IMR-90 (cell line): ENCODE results near the gene ACSL4. TPM values are rescaled to one million over a fixed set of nuclear protein-coding genes. Genes with fewer than 3 reads are reported as not detected.

ENCODE experiments used
- ATAC-seq: fragments of 200-7000 bp; cut with Tn5 transposase; 2 replicates; pipeline ENCODE4 v1.9.1; 2020; ENCODE audit warnings: low read depth, mild to moderate bottlenecking, moderate library complexity
- BruUV-seq: library from RNA; stranded (reverse); fragments of 400-500 nt; replicated peaks from 2 replicates; lab custom pipeline; 2021; lab: Mats Ljungman, UMichigan
- CTCF ChIA-PET: fragments of 300-600 bp; formaldehyde crosslinking; extraction: SDS; loops from one replicate; lab custom pipeline; 2021; ENCODE audit warnings: antibody characterized with exemption; lab: Yijun Ruan, JAX
- POLR2A ChIA-PET: fragments of 300-600 bp; sonication (Branson Sonifier 250); formaldehyde crosslinking; loops from one replicate; lab custom pipeline; 2022; ENCODE audit warnings: antibody characterized with exemption; ENCODE audit not compliant: unreplicated experiment; lab: Charles Lee
- DNase-seq: peaks from one replicate; pipeline ENCODE4 v3.0.0; 2013
- H2AFZ ChIP-seq: replicated peaks from 2 replicates; pipeline ENCODE3; 2013; ENCODE audit warnings: low read length, mild to moderate bottlenecking; ENCODE audit not compliant: poor library complexity
- H2AK5ac ChIP-seq: 2 replicates; pipeline ENCODE4 v1.6.1; 2013; ENCODE audit warnings: low read depth, low read length, inconsistent platforms
- H2AK9ac ChIP-seq: replicated peaks from 2 replicates; pipeline ENCODE3; 2013; ENCODE audit warnings: mild to moderate bottlenecking, low read depth, low read length, moderate library complexity; ENCODE audit not compliant: poor library complexity
- H2BK120ac ChIP-seq: 2 replicates; pipeline ENCODE4 v1.6.1; 2013; ENCODE audit warnings: low read depth, low read length, inconsistent platforms
- H2BK15ac ChIP-seq: 3 replicates; pipeline ENCODE4 v1.6.1; 2013; ENCODE audit warnings: low read depth, low read length, inconsistent platforms
- H2BK20ac ChIP-seq: 2 replicates; pipeline ENCODE4 v1.6.1; 2013; ENCODE audit warnings: low read depth, mild to moderate bottlenecking, inconsistent platforms, low read length, moderate library complexity
- H2BK5ac ChIP-seq: 2 replicates; pipeline ENCODE4 v1.6.1; 2013; ENCODE audit warnings: mild to moderate bottlenecking, low read depth, low read length, inconsistent platforms; ENCODE audit not compliant: poor library complexity, severe bottlenecking
- H3K14ac ChIP-seq: replicated peaks from 2 replicates; pipeline ENCODE4 v1.6.1; 2013; ENCODE audit warnings: low read depth, low read length, inconsistent platforms
- H3K18ac ChIP-seq: 2 replicates; pipeline ENCODE4 v1.6.1; 2013; ENCODE audit warnings: low read depth, low read length, control low read depth
- H3K23ac ChIP-seq: 2 replicates; pipeline ENCODE4 v1.6.1; 2013; ENCODE audit warnings: low read depth, low read length, inconsistent platforms
- H3K27ac ChIP-seq: 2 replicates; pipeline ENCODE4 v1.5.1; 2013; ENCODE audit warnings: mild to moderate bottlenecking, control low read depth, low read length; ENCODE audit not compliant: insufficient read depth
- H3K27me3 ChIP-seq: 2 replicates; pipeline ENCODE4 v1.6.1; 2013; ENCODE audit warnings: low read length; ENCODE audit not compliant: control insufficient read depth, insufficient read depth
- H3K36me3 ChIP-seq: 2 replicates; pipeline ENCODE4 v1.6.1; 2013; ENCODE audit warnings: low read length, mixed read lengths; ENCODE audit not compliant: control insufficient read depth, insufficient read depth
- H3K4ac ChIP-seq: 2 replicates; pipeline ENCODE4 v1.6.1; 2013; ENCODE audit warnings: low read depth, low read length, inconsistent platforms
- H3K4me1 ChIP-seq: 2 replicates; pipeline ENCODE4 v1.6.1; 2013; ENCODE audit warnings: low read length, mixed read lengths; ENCODE audit not compliant: control insufficient read depth, insufficient read depth
- H3K4me2 ChIP-seq: 2 replicates; pipeline ENCODE4 v1.6.1; 2013; ENCODE audit warnings: low read depth, mild to moderate bottlenecking, control low read depth, low read length, moderate library complexity
- H3K4me3 ChIP-seq: 2 replicates; pipeline ENCODE4 v1.5.1; 2013; ENCODE audit warnings: low read depth, mild to moderate bottlenecking, control low read depth, low read length, moderate library complexity; ENCODE audit not compliant: insufficient read depth
- H3K56ac ChIP-seq: 2 replicates; pipeline ENCODE4 v1.6.1; 2013; ENCODE audit warnings: low read length, inconsistent platforms; ENCODE audit not compliant: insufficient read depth; ENCODE audit errors: extremely low read depth
- H3K79me1 ChIP-seq, 2 experiments: 2 replicates each; pipeline ENCODE4 v1.6.1; 2013; ENCODE audit warnings: low read length in 2 of 2, inconsistent platforms in 1 of 2, low read depth in 1 of 2
- H3K9ac ChIP-seq: 2 replicates; pipeline ENCODE4 v1.6.1; 2013; ENCODE audit warnings: low read depth, low read length, control low read depth
- H3K9me1 ChIP-seq: 2 replicates; pipeline ENCODE4 v1.6.1; 2013; ENCODE audit warnings: low read length, inconsistent platforms; ENCODE audit not compliant: insufficient read depth
- H3K9me3 ChIP-seq: 2 replicates; pipeline ENCODE4 v1.6.1; 2013; ENCODE audit warnings: low read length; ENCODE audit not compliant: control insufficient read depth, insufficient read depth
- H4K20me1 ChIP-seq: 2 replicates; pipeline ENCODE4 v1.6.1; 2013; ENCODE audit warnings: low read length, inconsistent platforms; ENCODE audit not compliant: insufficient read depth
- H4K5ac ChIP-seq: 2 replicates; pipeline ENCODE4 v1.6.1; 2013; ENCODE audit warnings: mild to moderate bottlenecking, low read depth, low read length, control low read depth
- H4K8ac ChIP-seq, 2 experiments: 2 replicates each; pipeline ENCODE4 v1.6.1; 2013; ENCODE audit warnings: low read depth in 2 of 2, low read length in 2 of 2, control low read depth in 1 of 2, inconsistent platforms in 1 of 2
- H4K91ac ChIP-seq: 2 replicates; pipeline ENCODE4 v1.6.1; 2013; ENCODE audit warnings: low read depth, low read length, inconsistent platforms; ENCODE audit not compliant: insufficient read depth
- BHLHE40 ChIP-seq: fragments of 150-350 bp; IDR thresholded peaks from 2 replicates; pipeline ENCODE4 v1.6.1; 2016; ENCODE audit warnings: mild to moderate bottlenecking, low read depth, low read length
- CEBPB ChIP-seq: IDR thresholded peaks from 2 replicates; pipeline ENCODE4 v1.6.1; 2012; ENCODE audit warnings: low read depth, low read length, improper control_type of control experiment
- CHD1 ChIP-seq: IDR thresholded peaks from 2 replicates; pipeline ENCODE4 v1.6.1; 2012; ENCODE audit warnings: low read depth, low read length, improper control_type of control experiment
- CTCF ChIP-seq: conservative IDR thresholded peaks from 2 replicates; pipeline ENCODE4 v1.5.1; 2012; ENCODE audit warnings: mild to moderate bottlenecking, low read depth, low read length, improper control_type of control experiment
- ELK1 ChIP-seq: fragments of 150-350 bp; IDR thresholded peaks from 2 replicates; pipeline ENCODE4 v1.6.1; 2016; ENCODE audit warnings: low read depth, mild to moderate bottlenecking, low read length, moderate library complexity, borderline replicate concordance
- FOS ChIP-seq: fragments of 150-350 bp; IDR thresholded peaks from 2 replicates; pipeline ENCODE4 v1.6.1; 2016; ENCODE audit warnings: low read depth, low read length
- MAFK ChIP-seq: IDR thresholded peaks from 2 replicates; pipeline ENCODE4 v1.6.1; 2012; ENCODE audit warnings: low read depth, low read length, improper control_type of control experiment
- MAZ ChIP-seq: IDR thresholded peaks from 2 replicates; pipeline ENCODE4 v1.6.1; 2012; ENCODE audit warnings: low read depth, mild to moderate bottlenecking, low read length, improper control_type of control experiment, moderate library complexity, borderline replicate concordance
- MXI1 ChIP-seq: IDR thresholded peaks from 2 replicates; pipeline ENCODE4 v1.6.1; 2012; ENCODE audit warnings: low read depth, mild to moderate bottlenecking, low read length, moderate library complexity, borderline replicate concordance
- NFE2L2 ChIP-seq: fragments of 150-350 bp; IDR thresholded peaks from 2 replicates; pipeline ENCODE4 v1.6.1; 2016; ENCODE audit warnings: low read depth, mild to moderate bottlenecking, low read length
- POLR2A ChIP-seq: IDR thresholded peaks from 2 replicates; pipeline ENCODE4 v1.6.1; 2012; ENCODE audit warnings: mild to moderate bottlenecking, low read depth, low read length
- RAD21 ChIP-seq: IDR thresholded peaks from 2 replicates; pipeline ENCODE4 v1.6.1; 2012; ENCODE audit warnings: low read length, improper control_type of control experiment
- RCOR1 ChIP-seq: IDR thresholded peaks from 2 replicates; pipeline ENCODE4 v1.6.1; 2012; ENCODE audit warnings: mild to moderate bottlenecking, low read length, improper control_type of control experiment; ENCODE audit not compliant: insufficient replicate concordance
- RFX5 ChIP-seq: IDR thresholded peaks from 2 replicates; pipeline ENCODE4 v1.8.0; 2012; ENCODE audit warnings: low read depth, mild to moderate bottlenecking, low read length, moderate library complexity
- SMC3 ChIP-seq: fragments of 150-350 bp; IDR thresholded peaks from 2 replicates; pipeline ENCODE4 v1.6.1; 2016; ENCODE audit warnings: low read depth, mild to moderate bottlenecking, antibody characterized with exemption, low read length, moderate library complexity
- USF2 ChIP-seq: fragments of 150-350 bp; IDR thresholded peaks from 2 replicates; pipeline ENCODE4 v1.6.1; 2017; ENCODE audit warnings: mild to moderate bottlenecking, antibody characterized with exemption, low read length, low read depth
- WGBS, 2 experiments: methylation state at CpG; one replicate each; pipeline versions ENCODE4 v1.1.5 to v1.1.7; 2013; ENCODE audit warnings: missing lambda C conversion rate in 2 of 2; ENCODE audit not compliant: insufficient read length in 1 of 2; ENCODE audit errors: extremely low coverage in 2 of 2; 5-methylcytosine and 5-hydroxymethylcytosine counted together
- dilution Hi-C: fragments of 300-500 bp; cut with HindIII; formaldehyde crosslinking; loops from one replicate; pipeline ENCODE4 v1.14.3; 2018; ENCODE audit warnings: low sequenced_read_pairs; ENCODE audit not compliant: unreplicated experiment
- in situ Hi-C: fragments of 300-500 bp; cut with MboI; formaldehyde crosslinking; loops from 3 replicates; pipeline ENCODE4 v1.14.3; 2019; ENCODE audit warnings: low sequenced_read_pairs, inconsistent platforms, mixed read lengths
- intact Hi-C: fragments of 100-400 bp; cut with micrococcal nuclease; formaldehyde crosslinking; loops from 2 replicates; pipeline ENCODE4 v1.10.0; 2022
- polyA plus RNA-seq, 3 experiments: library from polyadenylated mRNA; depleted of rRNA; stranded (reverse); fragments of >200 nt; gene quantifications; 2 replicates each; pipeline ENCODE4 v1.2.3, GENCODE V29; 2012; ENCODE audit warnings: low replicate concordance in 1 of 3
- total RNA-seq: library from RNA; depleted of rRNA; stranded (reverse); fragments of >200 nt; gene quantifications from 2 replicates; pipeline ENCODE4 v1.2.3, GENCODE V29; 2012

Gene ACSL4
- total and polyA plus RNA-seq, 2 of the 4 experiments (the other 2 are of a cell fraction) = 29.6 to 59.7 TPM

- POLR2A ChIA-PET = no interaction called here
- no peak overlapping the region for H2BK120ac ChIP-seq
- H3K4ac ChIP-seq = no peak overlapping the region
- dilution Hi-C loops (no loop called here), in situ Hi-C loops (no loop called here), intact Hi-C loops (loop anchor here (2.0 kb wide), 1 partner anchor 51 kb away; no protein-coding TSS in a partner anchor)
- 0 out of 3 replicates have a peak overlapping the region, but pooled peaks have one; percentile 11 for H2BK15ac ChIP-seq
- BruUV-seq = no TSS peak
- H3K36me3 ChIP-seq = no peaks in the 10 kb centered on the region
- no peaks in the 10 kb centered on the region for H4K20me1 ChIP-seq
- no peak overlapping the region for H3K56ac ChIP-seq
- no peak overlapping the region for H3K4me2 ChIP-seq
- H2AFZ ChIP-seq = no peak overlapping the region
- no peak overlapping the region for H2AK9ac ChIP-seq
- H4K8ac ChIP-seq = no peak overlapping the region
- H2BK5ac ChIP-seq = no peak overlapping the region
- H2AK5ac ChIP-seq = no peak overlapping the region
- 40% methylated on average over 1 of the region's 3 CpGs; no CpG with 5 or more reads in 1 of the 2 experiments for WGBS, 2 experiments
- no peaks in the 10 kb centered on the region for H3K9me1 ChIP-seq
- 0 out of 2 replicates have a peak, but pooled peaks cover 2% of the 10 kb centered on the region for H3K4me1 ChIP-seq
- no peaks in the 10 kb centered on the region for H3K27me3 ChIP-seq
- no peaks in the 10 kb centered on the region for H3K79me1 ChIP-seq
- no peak for DNase-seq
- no peak overlapping the region for H2BK20ac ChIP-seq
- H3K9ac ChIP-seq = no peak overlapping the region
- no peak overlapping the region for H3K27ac ChIP-seq
- CTCF ChIA-PET = no interaction called here
- H4K5ac ChIP-seq = no peak overlapping the region
- H3K18ac ChIP-seq = no peak overlapping the region
- no peak overlapping the region for H3K14ac ChIP-seq
- no peaks in the 10 kb centered on the region for H3K9me3 ChIP-seq
- H3K23ac ChIP-seq = no peak overlapping the region
- ATAC-seq = no peak
- H3K4me3 ChIP-seq = no peak overlapping the region
- no peak overlapping the region for H4K91ac ChIP-seq
- TF ChIP-seq RFX5 (no peak), RAD21 (no peak), CHD1 (no peak), MAFK (no peak), CTCF (no peak), POLR2A (no peak), USF2 (no peak), FOS (no peak), MAZ (no peak), ELK1 (no peak), BHLHE40 (no peak), MXI1 (no peak), SMC3 (no peak), CEBPB (no peak), RCOR1 (no peak), NFE2L2 (no peak)
These were observed 42.3 kb upstream of the ACSL4 start for GRCh38 chrX:109775386-109775785.
